A673 (cell line): ENCODE data around the gene PTCRA. TPM values are rescaled to one million over a fixed set of nuclear protein-coding genes. Genes with fewer than 3 reads are reported as not detected.
"Not testable (repeated sequence)": the region's sequence is repeated elsewhere in the genome, so short reads cannot be mapped to it uniquely, and the experiment has no call there.

Source experiments
- BruUV-seq: library from RNA; stranded (reverse); fragments of 400-500 nt; replicated peaks from 2 replicates; lab custom pipeline; 2021; lab: Mats Ljungman, UMichigan
- CTCF ChIA-PET: fragments of 300-600 bp; sonication (Branson Sonifier 250); formaldehyde crosslinking; loops from one replicate; lab custom pipeline; 2022; ENCODE audit warnings: antibody characterized with exemption; lab: Charles Lee
- POLR2A ChIA-PET: fragments of 300-600 bp; sonication (Branson Sonifier 250); formaldehyde crosslinking; loops from one replicate; lab custom pipeline; 2022; ENCODE audit warnings: antibody characterized with exemption; ENCODE audit not compliant: low non-redundant PET; lab: Charles Lee
- DNase-seq: peaks from one replicate; pipeline ENCODE4 v3.0.0-alpha.2; 2015; ENCODE audit warnings: low spot score
- H3K27ac ChIP-seq: fragments of 200-600 bp; sonication (generic); 2 replicates; pipeline ENCODE4 v1.5.1; 2016; ENCODE audit warnings: mixed run types, low read depth, mild to moderate bottlenecking, mixed read lengths, antibody characterized with exemption, low read length; ENCODE audit not compliant: poor library complexity, severe bottlenecking
- H3K27me3 ChIP-seq: fragments of 200-600 bp; sonication (generic); replicated peaks from 2 replicates; pipeline ENCODE4 v1.6.1; 2017; ENCODE audit warnings: mixed run types, low read depth, mild to moderate bottlenecking, mixed read lengths, antibody characterized with exemption, low read length; ENCODE audit not compliant: insufficient read depth, poor library complexity
- H3K36me3 ChIP-seq: fragments of 200-600 bp; sonication (generic); 2 replicates; pipeline ENCODE4 v1.6.1; 2016; ENCODE audit warnings: mixed run types, mild to moderate bottlenecking, mixed read lengths, antibody characterized with exemption, low read length; ENCODE audit not compliant: insufficient read depth, poor library complexity, severe bottlenecking
- H3K4me1 ChIP-seq: fragments of 200-600 bp; sonication (generic); 2 replicates; pipeline ENCODE4 v1.6.1; 2017; ENCODE audit warnings: mixed run types, mild to moderate bottlenecking, mixed read lengths, antibody characterized with exemption, low read length; ENCODE audit not compliant: insufficient read depth, poor library complexity, severe bottlenecking
- H3K4me3 ChIP-seq: fragments of 200-600 bp; sonication (generic); 2 replicates; pipeline ENCODE4 v1.5.1; 2016; ENCODE audit warnings: low read depth, mixed run types, mild to moderate bottlenecking, mixed read lengths, low read length; ENCODE audit not compliant: poor library complexity, severe bottlenecking
- H3K9me3 ChIP-seq: fragments of 200-600 bp; sonication (generic); 2 replicates; pipeline ENCODE4 v1.6.1; 2016; ENCODE audit warnings: mixed run types, low read depth, mild to moderate bottlenecking, mixed read lengths, antibody characterized with exemption, low read length; ENCODE audit not compliant: poor library complexity, severe bottlenecking
- EZH2 ChIP-seq: fragments of 200-600 bp; sonication (generic); IDR thresholded peaks from 2 replicates; pipeline ENCODE4 v1.6.1; 2017; ENCODE audit warnings: borderline replicate concordance, low read depth, mild to moderate bottlenecking, mixed read lengths, antibody characterized with exemption, low read length; ENCODE audit not compliant: poor library complexity, severe bottlenecking
- intact Hi-C: fragments of 100-400 bp; cut with micrococcal nuclease; formaldehyde crosslinking; loops from one replicate; pipeline ENCODE4 v1.10.0; 2022; ENCODE audit not compliant: unreplicated experiment
- total RNA-seq: library from RNA; stranded (reverse); gene quantifications from 2 replicates; pipeline ENCODE4 v1.2.3, GENCODE V29; 2021
- TF ChIP-seq, protein P1 (sequence below): fragments of 300-800, 200-600 bp; sonication (generic); conservative IDR thresholded peaks from 2 replicates; pipeline ENCODE4 v1.5.1; 2017; ENCODE audit warnings: low read depth, mild to moderate bottlenecking, antibody characterized with exemption, low read length, moderate library complexity, mixed read lengths

The PTCRA gene
- total RNA-seq, 1 experiment from 2014 or later = not detected

DNA sequence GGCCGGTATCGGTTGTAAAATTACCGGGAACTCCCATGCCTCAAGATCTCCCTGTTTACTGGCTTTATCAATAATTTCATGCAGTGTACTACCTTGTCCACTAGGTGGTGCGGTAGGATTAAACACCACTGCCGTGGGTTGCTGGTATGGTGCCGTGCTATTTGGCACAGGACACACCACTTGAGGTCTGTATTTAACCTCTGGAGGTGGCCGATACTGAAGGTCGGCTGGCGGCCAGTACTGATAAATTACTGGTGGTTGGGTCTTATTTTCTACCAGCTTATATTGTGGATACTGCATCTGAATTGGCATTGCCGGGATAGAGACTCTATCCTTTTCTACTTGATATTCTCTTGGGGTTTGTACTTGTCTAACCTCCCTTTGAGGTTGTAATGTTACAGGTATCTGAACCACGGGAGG lies 14.3 kb upstream of the PTCRA start:
- H3K4me3 ChIP-seq = peak overlapping the region; percentile 25
- intact Hi-C loops = loop anchor here (1.0 to 5.0 kb wide), 4 partner anchors 111 to 616 kb away; partner anchors contain the start of genes KLHDC3, MEA1 and POLR1C
- no peaks in the 10 kb centered on the region for H3K36me3 ChIP-seq
- no TSS peak for BruUV-seq
- CTCF ChIA-PET = interaction anchor here (0.6 kb wide), 1 partner anchor 410 kb away, joined by 4 read pairs; no protein-coding TSS in a partner anchor
- H3K9me3 ChIP-seq = no peaks in the 10 kb centered on the region
- H3K27me3 ChIP-seq = no peaks in the 10 kb centered on the region
- DNase-seq = peak; percentile 92
- peaks cover 33% of the 10 kb centered on the region for H3K4me1 ChIP-seq
- no peak overlapping the region for H3K27ac ChIP-seq
- POLR2A ChIA-PET = no interaction called here
- no peak for TF ChIP-seq EZH2
- TF ChIP-seq, protein P1, sequence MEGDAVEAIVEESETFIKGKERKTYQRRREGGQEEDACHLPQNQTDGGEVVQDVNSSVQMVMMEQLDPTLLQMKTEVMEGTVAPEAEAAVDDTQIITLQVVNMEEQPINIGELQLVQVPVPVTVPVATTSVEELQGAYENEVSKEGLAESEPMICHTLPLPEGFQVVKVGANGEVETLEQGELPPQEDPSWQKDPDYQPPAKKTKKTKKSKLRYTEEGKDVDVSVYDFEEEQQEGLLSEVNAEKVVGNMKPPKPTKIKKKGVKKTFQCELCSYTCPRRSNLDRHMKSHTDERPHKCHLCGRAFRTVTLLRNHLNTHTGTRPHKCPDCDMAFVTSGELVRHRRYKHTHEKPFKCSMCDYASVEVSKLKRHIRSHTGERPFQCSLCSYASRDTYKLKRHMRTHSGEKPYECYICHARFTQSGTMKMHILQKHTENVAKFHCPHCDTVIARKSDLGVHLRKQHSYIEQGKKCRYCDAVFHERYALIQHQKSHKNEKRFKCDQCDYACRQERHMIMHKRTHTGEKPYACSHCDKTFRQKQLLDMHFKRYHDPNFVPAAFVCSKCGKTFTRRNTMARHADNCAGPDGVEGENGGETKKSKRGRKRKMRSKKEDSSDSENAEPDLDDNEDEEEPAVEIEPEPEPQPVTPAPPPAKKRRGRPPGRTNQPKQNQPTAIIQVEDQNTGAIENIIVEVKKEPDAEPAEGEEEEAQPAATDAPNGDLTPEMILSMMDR = peak; percentile 89

DNA sequence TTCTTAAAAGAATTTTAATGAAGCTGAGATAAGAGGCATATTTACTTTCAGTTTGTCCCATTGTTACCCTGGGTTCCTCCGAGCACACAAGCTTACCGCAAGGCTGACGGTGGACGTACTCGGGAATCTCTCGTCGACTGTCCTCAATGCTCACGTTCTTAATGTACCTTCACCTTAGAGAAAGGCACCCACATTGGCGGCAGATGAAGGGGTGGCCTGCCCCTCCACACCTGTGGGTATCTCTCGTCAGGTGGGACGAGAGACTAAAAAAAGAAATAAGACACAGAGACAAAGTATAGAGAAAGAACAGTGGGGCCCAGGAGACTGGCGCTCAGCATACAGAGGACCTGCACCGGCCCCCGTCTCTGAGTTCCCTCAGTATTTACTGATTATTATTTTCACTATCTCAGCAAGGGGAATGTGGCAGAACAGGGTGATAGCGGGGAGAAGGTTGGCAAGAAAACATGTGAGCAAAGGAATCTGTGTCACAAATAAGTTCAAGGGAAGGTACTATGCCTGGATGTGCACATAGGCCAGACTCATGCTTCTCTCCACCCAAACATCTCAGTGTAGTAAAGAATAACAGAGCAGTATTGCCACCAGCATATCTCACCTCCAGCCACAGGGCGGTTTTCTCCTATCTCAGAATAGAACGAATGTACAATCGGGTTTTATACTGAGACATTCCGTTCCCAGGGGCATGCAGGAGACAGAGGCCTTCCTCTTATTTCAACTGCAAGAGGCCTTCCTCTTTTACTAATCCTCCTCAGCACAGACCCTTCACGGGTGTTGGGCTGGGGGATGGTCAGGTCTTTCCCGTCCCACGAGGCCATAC lies 13.2 kb upstream of the PTCRA start:
- intact Hi-C loops = loop anchor here (5.0 kb wide), 2 partner anchors 110 to 240 kb away; partner anchors contain the start of genes KLHDC3 and MEA1
- POLR2A ChIA-PET = not testable (repeated sequence)

DNA sequence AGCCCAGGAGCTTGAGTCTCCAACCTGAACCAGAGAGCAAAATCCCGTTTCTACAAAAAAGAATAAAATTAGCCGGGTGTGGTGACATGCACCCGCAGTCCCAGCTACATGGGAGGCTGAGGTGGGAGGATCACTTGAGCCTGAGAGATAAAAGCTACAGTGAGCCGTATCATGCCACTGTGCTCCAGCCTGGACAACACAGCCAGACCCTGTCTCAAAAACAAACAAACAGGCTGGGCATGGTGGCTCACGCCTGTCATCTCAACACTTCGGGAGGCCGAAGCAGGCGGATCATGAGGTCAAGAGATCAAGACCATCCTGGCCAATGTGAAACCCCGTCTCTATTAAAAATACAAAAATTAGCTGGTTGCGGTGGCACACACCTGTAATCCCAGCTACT lies 11.4 kb upstream of the PTCRA start:
- Histone ChIP-seq H3K4me1 (peaks cover 26% of the 10 kb centered on the region), H3K27me3 (no peaks in the 10 kb centered on the region), H3K9me3 (no peaks in the 10 kb centered on the region), H3K27ac (no peak overlapping the region), H3K36me3 (no peaks in the 10 kb centered on the region), H3K4me3 (no peak overlapping the region)
- CTCF ChIA-PET = interaction anchor here (0.7 kb wide), 3 partner anchors 80 to 1170 kb away, joined by 4 to 6 read pairs (median 4); partner anchors contain the start of gene PPP2R5D
- no peak for DNase-seq
- POLR2A ChIA-PET = no interaction called here
- intact Hi-C loops = loop anchor here (5.0 kb wide), 2 partner anchors 108 to 238 kb away; partner anchors contain the start of genes KLHDC3 and MEA1
- TF ChIP-seq, protein P1 = no peak
- TF ChIP-seq EZH2 = no peak
- no TSS peak for BruUV-seq

More for the DNA sequence above, 13.2 kb upstream of the PTCRA start:
- CTCF ChIA-PET = interaction anchor here (0.8 kb wide), 1 partner anchor 241 kb away, joined by 3 read pairs; no protein-coding TSS in a partner anchor
- H3K9me3 ChIP-seq, DNase-seq, H3K36me3 ChIP-seq, BruUV-seq, H3K27me3 ChIP-seq: not testable (repeated sequence)
- Histone ChIP-seq H3K4me1 (peaks cover 32% of the 10 kb centered on the region), H3K4me3 (peak overlapping the region; percentile 25), H3K27ac (peak overlapping the region; percentile 37)
